CD4-positive, alpha-beta memory T cell (primary cell): Measurements from ENCODE around the gene RNU4-1. TPM values are rescaled to one million over a fixed set of nuclear protein-coding genes. Genes with fewer than 3 reads are reported as not detected.

ENCODE experiments used
- CTCF ChIA-PET: fragments of 350-600 bp; sonication (Branson Sonifier 250); formaldehyde crosslinking; loops from one replicate; lab custom pipeline; 2021; ENCODE audit warnings: inconsistent platforms; ENCODE audit not compliant: partially characterized antibody; lab: Charles Lee
- POLR2A ChIA-PET: fragments of 350-600 bp; sonication (Branson Sonifier 250); formaldehyde crosslinking; loops from one replicate; lab custom pipeline; 2021; ENCODE audit not compliant: partially characterized antibody; lab: Charles Lee
- DNase-seq, 5 donors: peaks; one replicate each; pipeline versions ENCODE4 v3.0.0 to v3.0.0-alpha.2; 2020 to 2022; ENCODE audit warnings: mixed read lengths in 1 of 5
- H3K27ac ChIP-seq: one replicate; pipeline ENCODE4 v1.7.0; 2013; ENCODE audit warnings: low read depth, low read length
- H3K27me3 ChIP-seq: 2 replicates; pipeline ENCODE4 v1.7.0; 2013; ENCODE audit warnings: mild to moderate bottlenecking, low read length, moderate library complexity; ENCODE audit not compliant: insufficient read depth
- H3K36me3 ChIP-seq: 2 replicates; pipeline ENCODE4 v1.7.0; 2013; ENCODE audit warnings: mild to moderate bottlenecking, low read length, moderate library complexity; ENCODE audit not compliant: insufficient read depth
- H3K4me1 ChIP-seq: 2 replicates; pipeline ENCODE4 v1.7.0; 2013; ENCODE audit warnings: mild to moderate bottlenecking, low read length, moderate library complexity; ENCODE audit not compliant: insufficient read depth
- H3K4me3 ChIP-seq, 2 donors: one replicate each; pipeline ENCODE4 v1.7.0; 2013; ENCODE audit warnings: low read length in 2 of 2, mild to moderate bottlenecking in 1 of 2
- H3K9me3 ChIP-seq, 2 donors: one replicate each; pipeline ENCODE4 v1.7.0; 2013; ENCODE audit warnings: low read length in 2 of 2, control low read depth in 1 of 2; ENCODE audit not compliant: control insufficient read depth in 1 of 2
- H3K27ac Mint-ChIP-seq, 7 donors: one replicate each; pipeline ENCODE4 v1.8.0; 2020 to 2021; ENCODE audit warnings: mixed read lengths in 7 of 7, mild to moderate bottlenecking in 6 of 7, inconsistent platforms in 3 of 7, moderate library complexity in 3 of 7
- H3K27me3 Mint-ChIP-seq, 2 donors: one replicate each; pipeline ENCODE4 v1.8.0; 2020 to 2021; ENCODE audit warnings: mixed read lengths in 2 of 2
- H3K36me3 Mint-ChIP-seq, 2 donors: one replicate each; pipeline ENCODE4 v1.8.0; 2020 to 2021; ENCODE audit warnings: mixed read lengths in 2 of 2, inconsistent platforms in 1 of 2, mild to moderate bottlenecking in 1 of 2
- H3K4me1 Mint-ChIP-seq, 4 donors: one replicate each; pipeline ENCODE4 v1.8.0; 2020 to 2021; ENCODE audit warnings: mixed read lengths in 4 of 4, mild to moderate bottlenecking in 1 of 4
- H3K4me3 Mint-ChIP-seq, 8 donors: one replicate each; pipeline ENCODE4 v1.8.0; 2020 to 2021; ENCODE audit warnings: mixed read lengths in 8 of 8, mild to moderate bottlenecking in 7 of 8, moderate library complexity in 6 of 8, inconsistent platforms in 3 of 8
- H3K9me3 Mint-ChIP-seq, 8 donors: one replicate each; pipeline ENCODE4 v1.8.0; 2020 to 2021; ENCODE audit warnings: mixed read lengths in 8 of 8, mild to moderate bottlenecking in 5 of 8, inconsistent platforms in 3 of 8, moderate library complexity in 1 of 8
- intact Hi-C: fragments of 100-400 bp; cut with micrococcal nuclease; formaldehyde crosslinking; loops from one replicate; pipeline ENCODE4 v1.15.1; 2023
- polyA plus RNA-seq, 2 donors: library from polyadenylated mRNA; unstranded; fragments of 300-500 nt; fragmentation: Illumina TruSeq; gene quantifications; one replicate each; pipeline ENCODE4 v1.2.3, GENCODE V29; 2021
- total RNA-seq, 2 experiments: library from RNA; stranded (reverse); gene quantifications; one replicate each; pipeline ENCODE4 v1.2.3, GENCODE V29; 2021

Gene RNU4-1
- total and polyA plus RNA-seq, 4 experiments from 2014 or later = 925 to 1,200 TPM; not detected in 2

GRCh38 chr12:120292411-120292660 lies 701 bp downstream of the RNU4-1 start:
- ChIA-PET CTCF (interaction anchor here (0.7 to 5.8 kb wide), 9 partner anchors 10 to 146 kb away, joined by 3 to 44 read pairs (median 5); partner anchors contain the start of genes PXN, RPLP0 and SIRT4), POLR2A (interaction anchor here (0.9 to 6.0 kb wide), 31 partner anchors 9 to 1334 kb away, joined by 3 to 241 read pairs (median 11); partner anchors contain the start of genes BICDL1, COQ5, COX6A1 and DYNLL1)
- no peaks in the 10 kb centered on the region for H3K27me3 ChIP-seq
- H3K27ac ChIP-seq = peak overlapping the region; percentile 99
- Mint-ChIP-seq H3K9me3 (no peaks in the 10 kb centered on the region), H3K4me1 (peaks cover 6 to 13% (median 8%) of the 10 kb centered on the region in 4 donors), H3K36me3 (no peaks in the 10 kb centered on the region), H3K4me3 (no peak overlapping the region), H3K27me3 (no peaks in the 10 kb centered on the region), H3K27ac (no peak overlapping the region)
- DNase-seq = no peak
- intact Hi-C loops = loop anchor here (1.0 to 5.0 kb wide), 3 partner anchors 25 to 1495 kb away; partner anchors contain the start of gene COX6A1
- H3K4me3 ChIP-seq = peak overlapping the region; percentile 86 to 96
- no peaks in the 10 kb centered on the region for H3K9me3 ChIP-seq
- peaks cover 18% of the 10 kb centered on the region for H3K4me1 ChIP-seq
- H3K36me3 ChIP-seq = no peaks in the 10 kb centered on the region

DNA sequence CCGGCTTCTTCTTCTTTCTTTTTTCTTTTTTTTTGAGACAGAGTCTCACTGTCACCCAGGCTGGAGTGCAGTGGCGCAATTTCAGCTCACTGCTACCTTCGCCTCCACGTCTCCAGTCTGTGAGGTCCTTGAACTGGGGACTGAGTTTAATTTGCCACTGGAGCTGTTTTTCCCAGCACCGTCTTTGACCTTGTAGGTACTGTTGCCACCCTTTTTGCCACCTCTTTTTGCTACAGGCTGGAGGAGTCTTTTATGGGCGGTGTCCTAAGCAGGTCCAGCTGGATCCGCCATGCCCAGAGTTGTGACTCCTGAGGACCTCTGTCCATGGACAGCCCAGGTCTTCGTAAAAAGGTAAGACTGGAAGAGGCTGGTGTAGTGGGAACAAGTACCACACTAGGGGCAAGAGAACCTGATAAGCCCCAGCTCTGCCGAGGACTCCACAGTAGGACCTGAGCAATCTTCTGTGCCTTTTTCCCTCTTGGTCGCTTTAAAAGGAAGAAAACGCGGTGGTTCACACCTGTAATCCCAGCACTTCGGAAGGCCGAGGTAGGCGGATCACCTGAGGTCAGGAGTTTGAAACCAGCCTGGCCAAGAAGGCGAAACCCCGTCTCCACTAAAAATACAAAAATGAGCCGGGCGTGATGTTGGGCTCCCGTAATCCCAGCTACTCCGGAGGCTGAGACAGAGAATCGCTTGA lies 2.3 kb downstream of the RNU4-1 start:
- Histone ChIP-seq H3K36me3 (no peaks in the 10 kb centered on the region), H3K27ac (peak overlapping the region; percentile 99), H3K27me3 (no peaks in the 10 kb centered on the region), H3K9me3 (no peaks in the 10 kb centered on the region), H3K4me1 (peaks cover 18% of the 10 kb centered on the region), H3K4me3 (peak overlapping the region; percentile 33 to 55)
- CTCF ChIA-PET = interaction anchor here (0.7 to 5.8 kb wide), 9 partner anchors 12 to 146 kb away, joined by 3 to 44 read pairs (median 6); partner anchors contain the start of genes PXN, RPLP0 and SIRT4
- Mint-ChIP-seq H3K4me3 (peak overlapping the region in 3 of 8 donors; percentile 36 to 66 (median 62)), H3K27ac (peak overlapping the region in 2 of 7 donors; percentile 57 to 61), H3K27me3 (no peaks in the 10 kb centered on the region), H3K9me3 (no peaks in the 10 kb centered on the region), H3K4me1 (peaks cover 6 to 13% (median 8%) of the 10 kb centered on the region in 4 donors), H3K36me3 (no peaks in the 10 kb centered on the region)
- intact Hi-C loops = loop anchor here (1.0 to 5.0 kb wide), 5 partner anchors 38 to 1497 kb away; partner anchors contain the start of gene COX6A1
- DNase-seq = peak; percentile 11 to 48 (median 25)
- POLR2A ChIA-PET = interaction anchor here (0.8 to 6.0 kb wide), 46 partner anchors 8 to 1954 kb away, joined by 3 to 241 read pairs (median 6); partner anchors contain the start of genes BICDL1, COQ5, COX6A1 and DYNLL1

DNA sequence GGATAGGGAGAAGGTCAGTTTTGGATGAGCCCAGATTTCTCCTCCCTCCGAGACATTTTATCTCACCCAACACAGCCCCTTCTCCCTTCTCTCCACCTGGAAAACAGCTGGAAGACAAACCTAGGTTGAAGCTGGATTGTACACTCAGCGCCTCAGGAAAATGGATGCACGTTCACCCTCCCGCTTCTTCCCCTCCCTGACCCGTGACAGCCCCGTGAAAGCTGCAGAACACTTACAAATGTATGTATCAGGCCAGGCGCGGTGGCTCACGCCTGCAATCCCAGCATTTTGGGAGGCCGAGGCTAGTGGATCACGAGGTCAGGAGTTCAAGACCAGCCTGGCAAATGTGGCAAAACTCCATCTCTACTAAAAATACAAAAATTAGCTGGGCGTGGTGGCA lies 5.5 kb downstream of the RNU4-1 start:
- no peaks in the 10 kb centered on the region for H3K9me3 ChIP-seq
- no peak for DNase-seq
- ChIA-PET CTCF (interaction anchor here (0.5 to 2.7 kb wide), 4 partner anchors 15 to 86 kb away, joined by 3 to 9 read pairs (median 5); partner anchors contain the start of gene SIRT4), POLR2A (interaction anchor here (1.0 to 1.4 kb wide), 2 partner anchors 57 to 87 kb away, joined by 4 to 5 read pairs; partner anchors contain the start of gene RPLP0)
- H3K9me3 Mint-ChIP-seq = no peaks in the 10 kb centered on the region
- H3K4me1 Mint-ChIP-seq = peaks cover 6 to 15% (median 8%) of the 10 kb centered on the region in 4 donors
- no peak overlapping the region for H3K4me3 Mint-ChIP-seq
- intact Hi-C loops = no loop called here
- H3K4me3 ChIP-seq = no peak overlapping the region
- no peaks in the 10 kb centered on the region for H3K27me3 ChIP-seq
- H3K27ac ChIP-seq = no peak overlapping the region
- H3K27ac Mint-ChIP-seq = no peak overlapping the region
- H3K4me1 ChIP-seq = peaks cover 12% of the 10 kb centered on the region
- H3K36me3 Mint-ChIP-seq = no peaks in the 10 kb centered on the region
- no peaks in the 10 kb centered on the region for H3K27me3 Mint-ChIP-seq
- H3K36me3 ChIP-seq = no peaks in the 10 kb centered on the region

GRCh38 chr12:120286768-120287490 lies 6.1 kb downstream of the RNU4-1 start:
- Histone ChIP-seq H3K4me3 (no peak overlapping the region), H3K4me1 (peaks cover 12% of the 10 kb centered on the region), H3K27me3 (no peaks in the 10 kb centered on the region), H3K36me3 (no peaks in the 10 kb centered on the region), H3K9me3 (no peaks in the 10 kb centered on the region), H3K27ac (no peak overlapping the region)
- intact Hi-C loops = no loop called here
- POLR2A ChIA-PET = interaction anchor here (1.0 to 1.5 kb wide), 4 partner anchors 22 to 87 kb away, joined by 3 to 5 read pairs (median 4); partner anchors contain the start of genes PXN and RPLP0
- CTCF ChIA-PET = interaction anchor here (0.9 to 2.7 kb wide), 3 partner anchors 15 to 59 kb away, joined by 3 to 9 read pairs (median 7); partner anchors contain the start of gene SIRT4
- Mint-ChIP-seq H3K4me1 (peaks cover 6 to 17% (median 8%) of the 10 kb centered on the region in 4 donors), H3K9me3 (no peaks in the 10 kb centered on the region), H3K27me3 (no peaks in the 10 kb centered on the region), H3K27ac (peak overlapping the region in 1 of 7 donors; percentile 61), H3K4me3 (no peak overlapping the region), H3K36me3 (no peaks in the 10 kb centered on the region)
- no peak for DNase-seq

DNA sequence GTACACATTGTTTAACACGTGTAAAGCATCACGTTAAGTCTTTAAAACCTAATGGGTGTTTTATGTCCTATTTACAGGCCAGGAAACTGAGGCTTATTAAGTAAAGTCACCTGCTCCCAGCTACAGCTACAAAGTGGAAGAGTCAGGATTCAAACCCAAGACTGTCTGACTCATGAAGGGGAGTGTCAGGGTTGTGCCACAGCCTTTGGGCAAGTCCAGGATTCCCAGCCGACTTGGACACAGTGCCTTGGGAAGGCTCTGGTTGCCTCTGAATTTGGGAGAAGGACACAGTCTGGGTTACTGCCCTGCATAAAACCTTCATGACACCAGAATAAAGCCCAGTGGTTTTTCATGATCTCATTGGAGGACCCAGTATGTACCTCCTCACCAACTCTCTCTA lies 8.7 kb downstream of the RNU4-1 start:
- Histone ChIP-seq H3K9me3 (no peaks in the 10 kb centered on the region), H3K27me3 (no peaks in the 10 kb centered on the region), H3K4me1 (no peaks in the 10 kb centered on the region), H3K27ac (no peak overlapping the region), H3K4me3 (no peak overlapping the region), H3K36me3 (no peaks in the 10 kb centered on the region)
- no peak for DNase-seq
- intact Hi-C loops = no loop called here
- ChIA-PET CTCF (interaction anchor here (2.4 kb wide), 1 partner anchor 56 kb away, joined by 10 read pairs; no protein-coding TSS in a partner anchor), POLR2A (no interaction called here)
- no peak overlapping the region for H3K27ac Mint-ChIP-seq
- H3K4me1 Mint-ChIP-seq = peaks cover 0 to 4% (median under 1%) of the 10 kb centered on the region in 4 donors
- no peaks in the 10 kb centered on the region for H3K27me3 Mint-ChIP-seq
- H3K36me3 Mint-ChIP-seq = no peaks in the 10 kb centered on the region
- H3K4me3 Mint-ChIP-seq = no peak overlapping the region
- no peaks in the 10 kb centered on the region for H3K9me3 Mint-ChIP-seq

GRCh38 chr12:120283318-120283717 lies 9.7 kb downstream of the RNU4-1 start:
- H3K9me3 ChIP-seq = no peaks in the 10 kb centered on the region
- H3K36me3 ChIP-seq = no peaks in the 10 kb centered on the region
- Mint-ChIP-seq H3K36me3 (no peaks in the 10 kb centered on the region), H3K27ac (no peak overlapping the region), H3K9me3 (no peaks in the 10 kb centered on the region), H3K27me3 (no peaks in the 10 kb centered on the region), H3K4me3 (no peak overlapping the region), H3K4me1 (peaks cover 0 to 4% (median under 1%) of the 10 kb centered on the region in 4 donors)
- intact Hi-C loops = no loop called here
- no peak overlapping the region for H3K4me3 ChIP-seq
- POLR2A ChIA-PET = interaction anchor here (0.6 to 2.1 kb wide), 3 partner anchors 9 to 212 kb away, joined by 3 to 17 read pairs (median 4); partner anchors contain the start of genes RNU4-2 and RPLP0
- no peaks in the 10 kb centered on the region for H3K27me3 ChIP-seq
- H3K4me1 ChIP-seq = no peaks in the 10 kb centered on the region
- CTCF ChIA-PET = interaction anchor here (0.6 to 2.4 kb wide), 3 partner anchors 19 to 79 kb away, joined by 3 to 10 read pairs (median 6); partner anchors contain the start of gene SIRT4
- no peak overlapping the region for H3K27ac ChIP-seq
- no peak for DNase-seq
